Osteocyte (in vitro differentiated cells): ENCODE measurements around the gene ANKLE2. TPM values are rescaled to one million over a fixed set of nuclear protein-coding genes. Genes with fewer than 3 reads are reported as not detected.

Experiments
- DNase-seq: peaks from one replicate; pipeline ENCODE4 v3.0.0; 2021; ENCODE audit warnings: mixed read lengths; ENCODE audit not compliant: unreplicated experiment; ENCODE audit errors: extremely low spot score
- H3K27ac Mint-ChIP-seq: one replicate; pipeline ENCODE4 v1.8.0; 2021; ENCODE audit warnings: mild to moderate bottlenecking, mixed read lengths; ENCODE audit not compliant: unreplicated experiment
- H3K27me3 Mint-ChIP-seq: one replicate; pipeline ENCODE4 v1.8.0; 2021; ENCODE audit warnings: mixed read lengths; ENCODE audit not compliant: unreplicated experiment
- H3K36me3 Mint-ChIP-seq: one replicate; pipeline ENCODE4 v1.8.0; 2021; ENCODE audit warnings: mixed read lengths; ENCODE audit not compliant: unreplicated experiment
- H3K4me1 Mint-ChIP-seq: one replicate; pipeline ENCODE4 v1.8.0; 2021; ENCODE audit warnings: mixed read lengths; ENCODE audit not compliant: unreplicated experiment
- H3K4me3 Mint-ChIP-seq: one replicate; pipeline ENCODE4 v1.8.0; 2021; ENCODE audit warnings: mild to moderate bottlenecking, moderate library complexity, mixed read lengths; ENCODE audit not compliant: unreplicated experiment
- H3K9me3 Mint-ChIP-seq: one replicate; pipeline ENCODE4 v1.8.0; 2021; ENCODE audit warnings: mixed read lengths; ENCODE audit not compliant: unreplicated experiment
- total RNA-seq: library from RNA; stranded (reverse); gene quantifications from 2 replicates; pipeline ENCODE4 v1.2.1, GENCODE V29; 2021
- TF ChIP-seq, protein P1 (sequence below): fragments of 200-600 bp; sonication (generic); IDR thresholded peaks from 2 replicates; pipeline ENCODE4 v1.5.0; 2021; ENCODE audit warnings: antibody characterized with exemption, mild to moderate bottlenecking, moderate library complexity

Gene ANKLE2
- total RNA-seq, 1 donor from 2014 or later = 70.0 TPM

DNA sequence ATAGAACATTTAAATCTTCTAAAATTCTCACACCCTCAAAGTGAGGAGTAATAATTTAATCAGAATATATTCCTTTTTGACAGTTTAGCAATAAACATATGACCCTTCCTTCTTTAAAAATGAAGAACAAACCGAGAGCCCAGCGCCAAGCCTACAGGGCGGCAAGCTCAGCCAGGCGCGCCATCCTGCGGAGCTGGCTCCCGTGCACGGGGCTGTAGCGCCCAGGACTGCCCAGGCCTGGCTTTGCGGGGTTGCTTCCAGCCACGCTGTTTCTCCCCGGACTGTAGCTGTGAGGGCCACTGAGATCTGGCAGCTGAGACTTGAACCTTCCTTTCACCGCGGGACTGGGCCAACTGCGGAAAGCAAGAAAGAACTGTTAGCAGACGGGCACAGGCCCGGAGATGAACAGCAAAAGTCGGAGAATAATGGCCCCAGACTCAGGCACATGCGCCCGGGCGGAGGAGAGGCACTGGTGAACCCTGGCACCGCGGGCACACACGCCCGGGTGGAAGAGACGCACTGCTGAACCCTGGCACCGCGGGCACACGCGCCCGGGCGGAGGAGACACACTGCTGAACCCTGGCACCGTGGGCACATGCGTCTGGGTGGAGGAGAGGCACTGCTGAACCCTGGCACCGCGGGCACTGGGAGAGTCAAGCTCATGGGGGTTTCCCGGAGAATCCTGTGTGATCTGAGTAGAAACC lies 34.4 kb downstream of the ANKLE2 start:
- Mint-ChIP-seq H3K27ac (no peak overlapping the region), H3K27me3 (no peaks in the 10 kb centered on the region), H3K36me3 (peaks cover 53% of the 10 kb centered on the region), H3K4me3 (no peak overlapping the region), H3K4me1 (no peaks in the 10 kb centered on the region), H3K9me3 (no peaks in the 10 kb centered on the region)
- TF ChIP-seq, protein P1, sequence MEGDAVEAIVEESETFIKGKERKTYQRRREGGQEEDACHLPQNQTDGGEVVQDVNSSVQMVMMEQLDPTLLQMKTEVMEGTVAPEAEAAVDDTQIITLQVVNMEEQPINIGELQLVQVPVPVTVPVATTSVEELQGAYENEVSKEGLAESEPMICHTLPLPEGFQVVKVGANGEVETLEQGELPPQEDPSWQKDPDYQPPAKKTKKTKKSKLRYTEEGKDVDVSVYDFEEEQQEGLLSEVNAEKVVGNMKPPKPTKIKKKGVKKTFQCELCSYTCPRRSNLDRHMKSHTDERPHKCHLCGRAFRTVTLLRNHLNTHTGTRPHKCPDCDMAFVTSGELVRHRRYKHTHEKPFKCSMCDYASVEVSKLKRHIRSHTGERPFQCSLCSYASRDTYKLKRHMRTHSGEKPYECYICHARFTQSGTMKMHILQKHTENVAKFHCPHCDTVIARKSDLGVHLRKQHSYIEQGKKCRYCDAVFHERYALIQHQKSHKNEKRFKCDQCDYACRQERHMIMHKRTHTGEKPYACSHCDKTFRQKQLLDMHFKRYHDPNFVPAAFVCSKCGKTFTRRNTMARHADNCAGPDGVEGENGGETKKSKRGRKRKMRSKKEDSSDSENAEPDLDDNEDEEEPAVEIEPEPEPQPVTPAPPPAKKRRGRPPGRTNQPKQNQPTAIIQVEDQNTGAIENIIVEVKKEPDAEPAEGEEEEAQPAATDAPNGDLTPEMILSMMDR = no peak
- no peak for DNase-seq

DNA sequence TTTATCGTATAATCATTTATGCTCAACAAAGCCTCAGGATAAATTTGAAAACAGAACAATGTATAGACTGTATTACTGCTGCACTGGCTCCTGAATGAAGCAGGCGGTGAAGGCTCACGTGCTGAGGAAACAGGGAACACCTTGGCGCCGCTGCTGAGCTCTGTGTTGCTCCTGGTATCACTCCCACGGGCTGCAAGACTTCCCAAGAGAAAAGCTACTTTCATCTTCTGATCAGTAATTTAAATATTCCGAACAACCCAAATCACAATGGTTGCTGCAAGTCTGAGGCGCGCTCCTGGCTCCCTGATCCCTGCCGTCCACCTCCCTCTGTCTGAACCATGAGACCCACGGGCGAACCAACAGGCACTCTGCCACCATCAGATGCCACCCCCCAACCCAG lies 35.2 kb downstream of the ANKLE2 start:
- Mint-ChIP-seq H3K4me3 (no peak overlapping the region), H3K27me3 (no peaks in the 10 kb centered on the region), H3K27ac (no peak overlapping the region), H3K36me3 (peaks cover 50% of the 10 kb centered on the region), H3K9me3 (no peaks in the 10 kb centered on the region), H3K4me1 (no peaks in the 10 kb centered on the region)
- DNase-seq = no peak
- TF ChIP-seq, protein P1 = no peak

GRCh38 chr12:132724506-132725241 lies 37.0 kb downstream of the ANKLE2 start:
- H3K36me3 Mint-ChIP-seq = peaks cover 47% of the 10 kb centered on the region
- no peaks in the 10 kb centered on the region for H3K27me3 Mint-ChIP-seq
- H3K4me3 Mint-ChIP-seq = no peak overlapping the region
- no peaks in the 10 kb centered on the region for H3K4me1 Mint-ChIP-seq
- H3K9me3 Mint-ChIP-seq = no peaks in the 10 kb centered on the region
- TF ChIP-seq, protein P1 = no peak
- no peak overlapping the region for H3K27ac Mint-ChIP-seq
- no peak for DNase-seq

DNA sequence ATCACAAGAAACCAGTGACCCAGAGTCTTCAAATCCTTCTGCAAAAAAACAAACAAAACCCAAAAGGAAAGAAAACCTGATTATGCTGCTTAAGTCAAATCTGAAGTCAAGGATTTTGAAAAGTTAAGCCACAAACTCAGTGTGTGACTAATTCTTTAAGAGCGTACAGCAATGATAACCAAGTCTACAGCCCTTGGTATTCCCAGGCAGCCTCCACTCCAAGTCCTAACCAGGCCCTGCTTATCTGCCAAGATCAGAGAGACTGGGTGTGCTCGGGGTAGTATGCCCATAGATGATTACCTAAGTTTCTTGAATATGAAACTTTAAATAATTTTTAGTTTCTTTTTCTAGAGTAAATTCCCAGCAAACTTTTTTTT lies 37.9 kb downstream of the ANKLE2 start:
- peaks cover 46% of the 10 kb centered on the region for H3K36me3 Mint-ChIP-seq
- no peak for DNase-seq
- no peaks in the 10 kb centered on the region for H3K9me3 Mint-ChIP-seq
- H3K4me1 Mint-ChIP-seq = no peaks in the 10 kb centered on the region
- H3K4me3 Mint-ChIP-seq = no peak overlapping the region
- H3K27me3 Mint-ChIP-seq = no peaks in the 10 kb centered on the region
- TF ChIP-seq, protein P1 = no peak
- no peak overlapping the region for H3K27ac Mint-ChIP-seq

GRCh38 chr12:132723015-132723763 lies 38.4 kb downstream of the ANKLE2 start:
- peaks cover 41% of the 10 kb centered on the region for H3K36me3 Mint-ChIP-seq
- no peak for DNase-seq
- no peak overlapping the region for H3K27ac Mint-ChIP-seq
- no peak overlapping the region for H3K4me3 Mint-ChIP-seq
- H3K4me1 Mint-ChIP-seq = no peaks in the 10 kb centered on the region
- H3K27me3 Mint-ChIP-seq = no peaks in the 10 kb centered on the region
- H3K9me3 Mint-ChIP-seq = no peaks in the 10 kb centered on the region
- TF ChIP-seq, protein P1 = no peak
